HG02970 (cell line): Measurements from ENCODE around the gene NXF1.
"Not testable (repeated sequence)": the region's sequence is repeated elsewhere in the genome, so short reads cannot be mapped to it uniquely, and the experiment has no call there.

ENCODE experiments used
- ATAC-seq: cut with Tn5 transposase; IDR thresholded peaks from one replicate; pipeline ENCODE4 v1.9.1; 2021; ENCODE audit warnings: mild to moderate bottlenecking, moderate library complexity, moderate number of reproducible peaks; ENCODE audit not compliant: unreplicated experiment, low FRiP score

Gene NXF1

DNA sequence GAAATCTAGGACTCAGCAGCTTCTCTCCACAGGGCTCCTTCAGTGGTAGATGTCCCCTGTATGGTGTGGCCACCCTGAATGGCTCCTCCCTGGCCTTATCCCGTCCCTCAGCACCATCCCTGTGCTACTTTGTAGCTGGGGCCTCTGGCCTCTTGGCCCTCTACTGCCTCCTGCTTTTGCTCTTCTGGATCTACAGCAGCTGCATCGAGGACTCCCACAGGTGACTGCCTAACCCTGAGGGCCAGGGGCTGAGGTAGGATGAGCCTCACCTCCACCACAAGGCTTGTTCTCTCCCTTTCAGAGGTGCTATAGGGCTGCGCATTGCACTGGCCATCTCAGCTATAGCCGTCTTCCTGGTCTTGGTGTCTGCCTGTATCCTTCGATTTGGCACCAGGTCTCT is 16.2 kb downstream of the NXF1 start:
- ATAC-seq: no peak

DNA sequence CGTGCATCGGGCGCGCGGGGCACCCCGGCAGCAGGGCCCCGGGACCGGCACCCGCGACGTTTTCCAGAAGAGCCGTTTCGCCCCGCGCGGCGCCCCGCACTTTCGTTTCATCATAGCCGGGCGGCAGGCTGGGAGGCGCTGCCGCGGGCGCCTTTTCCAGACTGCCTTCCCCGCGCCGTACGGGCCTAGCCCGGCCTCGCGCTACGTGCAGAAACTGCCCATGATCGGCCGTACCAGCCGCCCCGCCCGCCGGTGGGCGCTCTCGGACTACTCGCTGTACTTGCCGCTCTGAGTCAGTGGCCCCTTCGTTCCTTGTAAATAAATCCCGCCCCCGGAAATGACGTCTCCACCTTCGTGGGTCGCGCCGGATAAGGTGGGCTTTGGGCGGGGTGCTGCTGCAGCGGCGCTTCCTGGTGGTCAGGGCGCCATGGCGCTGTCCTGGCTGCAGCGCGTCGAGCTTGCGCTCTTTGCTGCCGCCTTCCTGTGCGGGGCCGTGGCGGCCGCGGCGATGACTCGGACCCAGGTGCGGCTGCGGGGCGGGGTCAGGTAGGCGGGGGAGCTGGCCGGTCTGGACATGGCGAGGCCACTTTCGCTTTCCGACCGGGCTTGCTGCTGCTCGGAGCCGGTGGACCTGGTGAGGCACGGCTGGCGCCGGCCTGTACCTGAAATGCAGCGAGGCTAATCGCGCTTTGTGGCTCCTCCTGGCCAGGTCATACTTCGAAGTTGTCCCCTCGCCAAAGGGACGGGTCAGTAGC is 18.1 kb downstream of the NXF1 start, which contains the start of gene TMEM179B:
TMEM179B (plus strand) TSS at position 398 of the 755 bp plus-strand sequence; CDS start at position 428, 30 bp downstream.
- ATAC-seq: peak; percentile 67

GRCh38 chr11:62786318-62787004 is 18.8 kb downstream of the NXF1 start:
- ATAC-seq: peak; percentile 56

DNA sequence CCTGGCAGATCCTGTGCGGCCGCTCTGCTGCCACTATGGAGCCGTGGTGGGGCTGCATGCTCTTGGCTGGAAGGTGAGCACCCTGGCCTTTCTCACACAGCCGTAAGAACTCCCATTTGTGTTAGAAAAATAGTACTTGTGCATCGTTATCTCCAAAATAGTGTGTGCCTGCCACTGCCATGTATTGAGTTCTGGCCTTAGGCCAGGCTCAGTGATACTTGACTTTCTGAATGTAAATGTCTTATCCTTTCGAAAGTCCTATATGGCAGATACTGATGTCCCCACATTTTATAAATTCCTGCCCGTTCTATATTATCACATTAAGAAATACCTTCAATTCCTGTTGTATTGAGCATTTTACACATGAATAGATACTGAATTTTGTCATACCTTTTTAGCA is 22.5 kb downstream of the NXF1 start:
- ATAC-seq: no peak

DNA sequence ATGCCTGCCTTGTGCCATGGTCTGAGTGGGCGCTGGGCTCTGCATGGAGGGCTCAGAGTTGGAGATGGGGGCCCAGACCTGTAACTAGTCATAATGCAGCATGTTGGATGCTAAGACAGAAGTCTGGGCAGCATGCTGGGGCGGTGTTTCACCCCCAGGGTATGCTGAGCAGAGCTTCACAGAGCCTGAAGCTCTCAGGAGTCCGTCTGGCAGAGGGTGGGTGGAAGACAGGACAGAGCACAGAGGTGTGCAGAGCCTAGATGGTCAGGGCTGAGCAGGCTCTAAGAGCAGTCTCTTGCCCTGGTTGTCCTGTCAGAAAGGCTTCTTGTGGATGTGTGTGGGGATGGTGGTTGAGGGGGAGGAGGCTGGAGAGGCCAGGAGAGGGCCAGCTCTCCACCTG is 26.8 kb downstream of the NXF1 start:
- no peak for ATAC-seq

GRCh38 chr11:62777389-62777788 is 27.9 kb downstream of the NXF1 start:
- no peak for ATAC-seq

DNA sequence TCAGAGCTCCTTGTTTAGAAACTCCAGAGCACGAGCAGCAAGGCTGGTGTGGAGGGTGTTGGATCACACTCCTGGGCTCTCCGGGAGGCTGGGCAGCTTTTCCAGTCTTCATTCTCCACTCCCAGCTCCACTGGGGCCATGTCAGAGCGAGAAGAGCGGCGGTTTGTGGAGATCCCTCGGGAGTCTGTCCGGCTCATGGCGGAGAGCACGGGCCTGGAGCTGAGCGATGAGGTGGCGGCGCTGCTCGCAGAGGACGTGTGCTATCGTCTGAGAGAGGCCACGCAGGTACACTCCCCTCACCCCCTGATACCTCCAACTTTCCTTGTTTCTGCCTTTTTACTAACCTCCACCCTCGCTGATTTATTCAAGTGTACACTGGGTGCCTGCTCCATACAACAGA is 29.6 kb downstream of the NXF1 start:
- no peak for ATAC-seq

GRCh38 chr11:62774407-62774806 is 30.8 kb downstream of the NXF1 start:
- no peak for ATAC-seq

- peak; percentile 80 for ATAC-seq
These were observed 33.9 kb downstream of the NXF1 start, which contains the start of gene TAF6L for GRCh38 chr11:62771144-62772021. Gene TAF6L, plus strand, starts transcription at chr11:62771396. Its CDS starts 4,388 bp downstream, at chr11:62775784.

GRCh38 chr11:62770778-62771143 is 34.5 kb downstream of the NXF1 start:
- no peak for ATAC-seq

DNA sequence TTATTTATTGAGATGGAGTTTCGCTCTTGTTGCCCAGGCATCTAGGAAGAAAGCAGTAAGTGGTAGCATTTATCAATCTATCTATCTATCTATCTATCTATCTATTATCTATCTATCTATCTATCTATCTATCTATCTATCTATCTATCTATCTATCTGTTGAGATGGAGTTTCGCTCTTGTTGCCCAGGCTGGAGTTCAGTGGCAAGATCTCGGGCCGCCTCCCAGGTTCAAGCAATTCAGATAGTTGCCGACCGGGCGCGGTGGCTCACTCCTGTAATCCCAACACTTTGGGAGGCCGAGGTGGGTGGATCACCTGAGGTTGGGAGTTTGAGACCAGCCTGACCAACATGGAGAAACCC is 44.4 kb downstream of the NXF1 start:
- not testable (repeated sequence) for ATAC-seq

DNA sequence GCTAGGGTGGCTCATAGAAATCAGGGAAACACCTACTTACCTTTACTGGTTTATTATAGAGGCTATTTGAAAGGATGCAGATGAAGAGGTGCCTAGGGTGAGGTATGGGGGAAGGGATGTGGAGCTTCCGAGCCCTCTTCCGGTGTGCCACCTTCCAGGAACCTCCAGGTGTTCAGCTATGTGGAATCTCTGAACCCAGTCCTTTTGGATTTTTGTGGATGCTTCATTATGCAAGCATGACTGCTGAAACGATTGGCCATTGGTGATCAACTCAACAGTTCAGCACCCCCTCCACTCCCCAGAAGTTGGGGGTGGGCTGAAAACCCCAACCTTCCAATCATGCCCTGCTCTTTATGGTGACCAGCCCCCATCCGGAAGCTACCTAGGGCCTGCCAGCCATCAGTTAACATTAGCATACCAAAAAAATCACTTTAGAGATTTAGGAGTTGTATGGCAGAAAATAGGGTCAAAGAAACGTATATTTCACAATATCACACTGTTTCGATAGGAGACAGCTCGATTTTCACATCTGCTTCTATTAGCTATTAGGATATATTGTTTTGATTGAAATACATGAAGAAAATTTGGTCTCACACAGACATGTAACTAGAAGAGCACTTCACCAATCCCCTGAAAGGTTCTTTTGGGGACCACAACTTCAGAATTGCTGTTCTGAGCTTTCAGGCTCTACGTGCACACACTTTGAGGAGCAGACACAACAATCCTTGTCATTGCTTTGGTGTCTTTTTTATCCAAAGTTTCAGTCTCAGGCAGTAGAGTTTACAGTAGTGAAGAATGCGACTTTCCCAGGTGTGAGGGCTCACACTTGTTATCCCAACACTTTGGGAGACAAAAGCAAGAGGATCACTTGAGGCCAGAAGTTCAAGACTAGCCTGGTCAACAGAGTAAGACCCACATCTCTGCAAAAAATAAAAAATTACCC is 47.1 kb downstream of the NXF1 start:
- ATAC-seq: no peak

DNA sequence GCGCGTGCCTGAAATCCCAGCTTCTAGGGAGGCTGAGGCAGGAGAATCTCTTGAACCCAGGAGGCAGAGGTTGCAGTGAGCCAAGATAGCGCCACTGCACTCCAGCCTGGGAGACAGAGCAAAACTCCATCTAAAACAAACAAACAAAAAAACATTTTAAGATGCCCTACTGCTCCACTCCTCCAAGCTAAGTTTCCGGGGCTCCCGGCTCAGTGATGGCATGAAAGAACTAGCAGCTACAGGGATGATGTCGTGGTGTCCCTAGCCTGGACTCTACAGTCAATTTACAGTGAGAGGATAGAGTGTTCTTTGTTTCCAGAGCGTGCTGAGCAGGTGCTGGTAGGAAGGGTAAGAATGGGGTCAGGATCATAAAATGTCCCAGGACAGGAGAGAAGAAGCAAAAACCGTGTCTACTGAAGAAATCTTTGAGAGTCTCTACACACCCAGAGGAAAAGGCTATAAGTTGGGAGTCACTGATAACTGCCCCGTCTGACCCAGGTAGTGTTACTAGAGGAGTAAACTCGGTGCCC is 50.1 kb downstream of the NXF1 start:
- no peak for ATAC-seq

- peak; percentile 93 for ATAC-seq
These were observed 51.3 kb downstream of the NXF1 start, which contains the start of gene ZBTB3 for GRCh38 chr11:62753736-62754603. Gene ZBTB3, minus strand, starts transcription at chr11:62754160. Its CDS starts 496 bp downstream, at chr11:62753664.

DNA sequence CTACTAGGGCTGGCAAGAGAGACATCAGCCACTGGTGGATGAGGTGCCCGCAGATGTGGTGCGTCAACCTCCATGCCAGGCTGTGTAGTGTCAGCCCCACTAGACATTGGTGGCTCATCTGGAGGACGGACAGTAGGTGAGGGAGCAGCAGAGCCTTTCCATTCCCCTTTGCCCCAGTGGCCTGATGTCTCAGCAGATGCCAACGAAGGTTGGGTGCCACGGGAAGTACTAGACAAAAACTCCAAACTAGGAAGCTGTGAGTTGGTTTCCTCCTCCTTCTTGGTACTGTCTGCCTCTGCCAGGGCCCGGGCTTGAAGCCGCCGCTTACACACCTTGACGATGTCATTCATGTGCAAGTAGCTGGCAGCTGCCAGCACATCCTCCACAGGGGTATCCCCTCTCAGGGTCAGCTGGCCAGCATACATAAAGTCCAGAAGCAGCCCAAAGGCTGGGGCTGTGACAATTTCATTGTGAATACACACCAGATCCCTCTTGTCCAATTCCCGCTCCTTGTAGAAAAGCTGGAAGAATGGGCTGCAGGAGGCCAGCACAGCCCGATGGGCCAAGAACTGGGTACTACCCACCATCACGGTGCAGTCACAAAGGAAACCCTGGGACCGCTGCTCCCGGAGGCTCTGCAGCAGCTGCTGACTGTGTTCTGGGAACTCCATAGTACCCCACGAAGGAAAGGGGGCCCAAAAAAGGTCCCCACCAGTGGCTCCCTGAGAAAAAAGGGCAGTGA is 52.1 kb downstream of the NXF1 start:
- ATAC-seq: no peak

GRCh38 chr11:62752177-62752785 is 53.0 kb downstream of the NXF1 start:
- ATAC-seq: no peak

DNA sequence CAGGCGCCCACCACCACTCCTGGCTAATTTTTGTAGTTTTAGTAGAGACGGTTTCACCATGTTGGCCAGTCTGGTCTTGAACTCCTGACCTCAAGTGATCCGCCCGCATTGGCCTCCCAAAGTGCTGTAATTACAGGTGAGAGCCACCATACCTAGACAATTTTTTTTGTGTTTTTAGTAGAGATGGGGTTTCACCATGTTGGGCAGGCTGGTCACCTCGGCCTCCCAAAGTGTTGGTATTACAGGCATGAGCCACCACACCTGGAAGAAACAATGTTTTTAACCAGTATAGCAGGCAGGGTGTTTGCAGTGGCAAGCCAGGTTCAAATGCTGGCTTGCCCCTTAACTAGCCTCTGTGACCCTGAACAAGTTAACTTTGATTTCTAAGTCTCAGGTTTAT is 55.3 kb downstream of the NXF1 start:
- not testable (repeated sequence) for ATAC-seq
